Measurements from ENCODE around the gene NR2C2AP.

GRCh38 chr19:19226663-19227062 is 23.4 kb upstream of the NR2C2AP start:
- TF ChIP-seq, protein P1, sequence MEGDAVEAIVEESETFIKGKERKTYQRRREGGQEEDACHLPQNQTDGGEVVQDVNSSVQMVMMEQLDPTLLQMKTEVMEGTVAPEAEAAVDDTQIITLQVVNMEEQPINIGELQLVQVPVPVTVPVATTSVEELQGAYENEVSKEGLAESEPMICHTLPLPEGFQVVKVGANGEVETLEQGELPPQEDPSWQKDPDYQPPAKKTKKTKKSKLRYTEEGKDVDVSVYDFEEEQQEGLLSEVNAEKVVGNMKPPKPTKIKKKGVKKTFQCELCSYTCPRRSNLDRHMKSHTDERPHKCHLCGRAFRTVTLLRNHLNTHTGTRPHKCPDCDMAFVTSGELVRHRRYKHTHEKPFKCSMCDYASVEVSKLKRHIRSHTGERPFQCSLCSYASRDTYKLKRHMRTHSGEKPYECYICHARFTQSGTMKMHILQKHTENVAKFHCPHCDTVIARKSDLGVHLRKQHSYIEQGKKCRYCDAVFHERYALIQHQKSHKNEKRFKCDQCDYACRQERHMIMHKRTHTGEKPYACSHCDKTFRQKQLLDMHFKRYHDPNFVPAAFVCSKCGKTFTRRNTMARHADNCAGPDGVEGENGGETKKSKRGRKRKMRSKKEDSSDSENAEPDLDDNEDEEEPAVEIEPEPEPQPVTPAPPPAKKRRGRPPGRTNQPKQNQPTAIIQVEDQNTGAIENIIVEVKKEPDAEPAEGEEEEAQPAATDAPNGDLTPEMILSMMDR (IDR thresholded peaks at IDR 0.05), result no peak
- TF ChIP-seq EP300 (IDR thresholded peaks at IDR 0.05) (no peak), POLR2A (IDR thresholded peaks at IDR 0.05) (no peak)

Data from ovary (tissue), 3 donors.